H7 (cell line): ENCODE results near the gene PHKA1. TPM values are rescaled to one million over a fixed set of nuclear protein-coding genes. Genes with fewer than 3 reads are reported as not detected.

Experiments used
- total RNA-seq: library from RNA; depleted of rRNA; stranded (reverse); fragments of >200 nt; shearing (Covaris generic); gene quantifications from 2 replicates; pipeline ENCODE4 v1.2.3, GENCODE V29; 2014; rRNA removed

PHKA1 gene
- total RNA-seq, 1 experiment from 2014 or later, result 7.1 TPM

Other genes with a start within 250 kb of the PHKA1 start
- 16.6 and 16.7 TPM in 2 replicates for gene HDAC8, start 141.5 kb downstream of the PHKA1 start, total RNA-seq
- not detected in 2 replicates for gene DMRTC1B, start 62.6 kb upstream of the PHKA1 start, total RNA-seq
- gene FAM236B, start 68.4 kb upstream of the PHKA1 start, total RNA-seq, result not detected in 2 replicates
- not detected in 2 replicates for gene FAM236D, start 93.9 kb upstream of the PHKA1 start, total RNA-seq
- gene FAM236C, start 198.3 kb upstream of the PHKA1 start, total RNA-seq, result not detected in 2 replicates
- gene FAM236A, start 223.9 kb upstream of the PHKA1 start, total RNA-seq, result not detected in 2 replicates
- not detected in 2 replicates for gene DMRTC1, start 229.5 kb upstream of the PHKA1 start, total RNA-seq